Lung (tissue), 12 donors: ENCODE measurements around the gene MAP2K1. TPM values are rescaled to one million over a fixed set of nuclear protein-coding genes. Genes with fewer than 3 reads are reported as not detected.
A peak's percentile ranks its signal among the peaks of the same experiment; 100 is the strongest.

Experiments used
- ATAC-seq: fragments of 200-7000 bp; cut with Tn5 transposase; one replicate; pipeline ENCODE4 v1.9.1; 2020; ENCODE audit warnings: moderate number of reproducible peaks; ENCODE audit not compliant: insufficient read depth, low FRiP score
- DNase-seq, 3 donors: peaks; one replicate each; pipeline ENCODE4 v3.0.0-alpha.2; 2013 to 2017
- H3K27ac ChIP-seq, 2 donors: one replicate each; pipeline ENCODE4 v1.5.1; 2013; ENCODE audit warnings: mild to moderate bottlenecking in 2 of 2, moderate library complexity in 2 of 2, control low read depth in 1 of 2, inconsistent platforms in 1 of 2, low read depth in 1 of 2, low read length in 1 of 2
- H3K27me3 ChIP-seq, 3 donors: one replicate each; pipeline ENCODE4 v1.5.1; 2013; ENCODE audit warnings: low read length in 2 of 3; ENCODE audit not compliant: control insufficient read depth in 3 of 3, insufficient read depth in 3 of 3
- H3K36me3 ChIP-seq, 4 donors: one replicate each; pipeline ENCODE4 v1.5.1; 2013; ENCODE audit warnings: low read length in 4 of 4, mild to moderate bottlenecking in 1 of 4, moderate library complexity in 1 of 4; ENCODE audit not compliant: control insufficient read depth in 4 of 4, insufficient read depth in 4 of 4
- H3K4me1 ChIP-seq, 5 donors: one replicate each; pipeline ENCODE4 v1.5.1; 2013; ENCODE audit warnings: low read length in 5 of 5, mild to moderate bottlenecking in 2 of 5, moderate library complexity in 1 of 5; ENCODE audit not compliant: control insufficient read depth in 5 of 5, insufficient read depth in 5 of 5
- H3K4me3 ChIP-seq: one replicate; pipeline ENCODE4 v1.5.1; 2013; ENCODE audit warnings: mild to moderate bottlenecking, control low read depth, moderate library complexity
- H3K9ac ChIP-seq, 2 donors: one replicate each; pipeline ENCODE4 v1.5.1; 2013; ENCODE audit warnings: low read length in 2 of 2, control low read depth in 1 of 2; ENCODE audit not compliant: insufficient read depth in 1 of 2
- H3K9me3 ChIP-seq, 4 donors: one replicate each; pipeline ENCODE4 v1.5.1; 2013; ENCODE audit warnings: low read length in 3 of 4, mild to moderate bottlenecking in 1 of 4, moderate library complexity in 1 of 4; ENCODE audit not compliant: control insufficient read depth in 4 of 4, insufficient read depth in 3 of 4
- whole genome bisulfite sequencing, 2 donors: extraction: QIAGEN DNeasy Blood & Tissue Kit; methylation state at CpG; one replicate each; pipeline ENCODE4 v1.1.7; 2013; 5-methylcytosine and 5-hydroxymethylcytosine counted together
- polyA plus RNA-seq, 2 donors: library from polyadenylated mRNA; stranded (reverse); fragments of 200-250 nt; gene quantifications; one replicate each; pipeline ENCODE4 v1.2.1, GENCODE V29; 2013
- total RNA-seq, 2 donors: library from RNA; depleted of rRNA in 1 of 2; stranded (reverse); fragments of >200 nt in 1 of 2; gene quantifications; one replicate each; pipeline ENCODE4 v1.2.1, GENCODE V29; 2014 to 2021
- TF ChIP-seq, protein P1 (sequence below): IDR thresholded peaks from 2 replicates; pipeline ENCODE4 v1.5.1; 2012; ENCODE audit warnings: mild to moderate bottlenecking; ENCODE audit errors: control extremely low read depth, extremely low read depth
- donor health status: control.
- donor health status: control.
- donor health status: Bipolar disorder and iron deficiency.
- donor health status: healthy.
- donor health status: DM: yes; HTN: yes; CAD: no.

Gene MAP2K1
- total and polyA plus RNA-seq, 4 donors, result 19.0 to 64.7 (median 42.7) TPM

DNA sequence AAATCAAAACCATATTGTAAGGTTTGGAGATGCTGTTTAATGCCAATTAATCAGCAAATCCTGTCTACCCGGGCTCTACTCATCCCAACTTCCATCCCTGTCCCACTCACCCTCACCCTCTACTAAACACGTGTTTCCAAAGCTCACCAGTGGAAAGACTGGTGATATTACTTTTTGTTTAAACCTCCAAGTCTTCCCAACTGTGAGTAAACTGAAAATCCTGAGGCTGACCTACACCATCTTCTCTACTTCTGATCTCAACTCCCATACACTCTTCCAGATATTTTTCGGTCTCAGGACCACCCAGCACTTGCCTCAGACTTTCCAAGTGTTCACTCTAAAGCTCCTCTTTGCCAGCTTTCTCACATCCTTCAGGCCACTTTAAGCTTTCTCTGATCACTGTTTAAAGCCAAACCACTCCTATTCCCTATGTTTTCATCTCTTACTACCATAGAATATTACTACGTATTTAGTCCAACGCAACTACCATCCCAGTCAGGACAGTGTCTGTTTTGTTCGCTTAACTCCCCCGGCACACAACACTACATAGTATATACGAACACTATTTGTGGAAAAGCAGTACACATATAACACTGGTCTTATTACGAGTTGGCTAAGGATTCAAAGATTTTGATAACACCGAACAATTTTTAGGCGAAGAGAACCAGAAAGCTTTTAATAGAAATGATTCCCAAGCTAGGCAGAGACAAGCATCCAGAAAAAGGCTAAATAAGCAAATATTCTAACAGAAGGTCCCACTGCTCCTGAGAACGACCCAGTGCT is 117.3 kb downstream of the MAP2K1 start:
- ATAC-seq (no peak), DNase-seq (peak in 2 of 3 donors; percentile 6 to 10)
- H3K9me3 ChIP-seq, result no peaks in the 10 kb centered on the region
- 0 to 1% methylated on average over 12 of the region's 12 CpGs for WGBS, 2 donors
- peak overlapping the region; percentile 89 for H3K4me3 ChIP-seq
- peaks cover 12 to 35% (median 23%) of the 10 kb centered on the region in 4 donors for H3K36me3 ChIP-seq
- H3K27ac ChIP-seq, result peak overlapping the region; percentile 71 to 97
- H3K4me1 ChIP-seq, result peaks cover 0 to 25% (median 8%) of the 10 kb centered on the region in 5 donors
- no peaks in the 10 kb centered on the region for H3K27me3 ChIP-seq
- peak overlapping the region; percentile 92 to 94 for H3K9ac ChIP-seq
- TF ChIP-seq, protein P1, sequence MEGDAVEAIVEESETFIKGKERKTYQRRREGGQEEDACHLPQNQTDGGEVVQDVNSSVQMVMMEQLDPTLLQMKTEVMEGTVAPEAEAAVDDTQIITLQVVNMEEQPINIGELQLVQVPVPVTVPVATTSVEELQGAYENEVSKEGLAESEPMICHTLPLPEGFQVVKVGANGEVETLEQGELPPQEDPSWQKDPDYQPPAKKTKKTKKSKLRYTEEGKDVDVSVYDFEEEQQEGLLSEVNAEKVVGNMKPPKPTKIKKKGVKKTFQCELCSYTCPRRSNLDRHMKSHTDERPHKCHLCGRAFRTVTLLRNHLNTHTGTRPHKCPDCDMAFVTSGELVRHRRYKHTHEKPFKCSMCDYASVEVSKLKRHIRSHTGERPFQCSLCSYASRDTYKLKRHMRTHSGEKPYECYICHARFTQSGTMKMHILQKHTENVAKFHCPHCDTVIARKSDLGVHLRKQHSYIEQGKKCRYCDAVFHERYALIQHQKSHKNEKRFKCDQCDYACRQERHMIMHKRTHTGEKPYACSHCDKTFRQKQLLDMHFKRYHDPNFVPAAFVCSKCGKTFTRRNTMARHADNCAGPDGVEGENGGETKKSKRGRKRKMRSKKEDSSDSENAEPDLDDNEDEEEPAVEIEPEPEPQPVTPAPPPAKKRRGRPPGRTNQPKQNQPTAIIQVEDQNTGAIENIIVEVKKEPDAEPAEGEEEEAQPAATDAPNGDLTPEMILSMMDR, result no peak

DNA sequence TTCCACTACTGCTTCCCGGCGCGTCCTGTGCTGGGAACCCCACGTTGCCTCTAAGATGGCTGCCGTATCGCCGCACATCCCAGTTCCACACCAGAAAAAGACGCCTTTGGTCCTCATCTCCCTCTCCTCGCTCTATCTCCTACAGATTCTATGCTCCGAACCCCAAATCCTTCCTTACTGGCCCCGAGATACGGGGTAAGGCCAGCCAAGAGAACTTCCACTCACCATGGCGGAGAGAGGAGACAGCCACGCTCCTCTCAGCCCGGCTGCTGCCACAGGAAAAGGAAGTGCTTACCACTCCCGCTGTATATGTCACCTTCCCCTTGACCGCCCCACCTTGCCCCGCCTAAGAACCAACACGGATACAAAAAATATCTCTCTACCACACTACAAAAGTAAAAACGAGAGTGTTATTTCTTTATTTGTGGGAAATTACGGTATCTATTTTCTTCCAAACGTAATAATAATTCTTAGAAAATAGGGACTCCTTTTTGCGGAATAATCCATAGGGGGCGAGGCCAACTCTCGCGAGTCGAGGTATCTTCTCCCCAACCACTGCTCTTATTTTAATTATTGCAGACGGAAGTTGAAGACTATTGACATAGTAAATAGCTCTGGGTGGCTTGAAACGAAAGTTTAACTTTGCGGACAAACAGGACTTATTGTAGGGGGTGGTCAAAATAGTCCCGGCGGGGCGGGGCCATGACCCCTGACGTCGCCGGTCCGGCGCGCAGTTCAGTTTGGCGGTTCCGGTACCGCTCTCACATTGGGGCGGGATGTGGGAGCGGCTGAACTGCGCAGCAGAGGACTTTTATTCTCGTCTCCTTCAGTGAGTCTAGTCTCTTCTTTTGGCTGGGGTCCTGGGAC is 118.1 kb downstream of the MAP2K1 start, which contains the start of the genes RPL4 and ZWILCH:
TSS of gene RPL4 (minus strand) at position 293 of the 867 bp plus-strand sequence. CDS start at position 228, 65 bp downstream.
TSS of gene ZWILCH (plus strand) at position 764 of the 867 bp plus-strand sequence. CDS start at position 777, 13 bp downstream.
- no peaks in the 10 kb centered on the region for H3K27me3 ChIP-seq
- DNase-seq, result peak; percentile 81 to 92 (median 91)
- H3K4me1 ChIP-seq, result peaks cover 0 to 25% (median 8%) of the 10 kb centered on the region in 5 donors
- peaks cover 11 to 35% (median 20%) of the 10 kb centered on the region in 4 donors for H3K36me3 ChIP-seq
- H3K4me3 ChIP-seq, result peak within 1 kb of the TSS; percentile 89
- peak within 1 kb of the TSS; percentile 71 to 97 for H3K27ac ChIP-seq
- TF ChIP-seq, protein P1, result no peak
- no peaks in the 10 kb centered on the region for H3K9me3 ChIP-seq
- H3K9ac ChIP-seq, result peak within 1 kb of the TSS; percentile 92 to 94
- 0% methylated on average over 46 of the region's 46 CpGs for WGBS, 2 donors
- ATAC-seq, result peak; percentile 95

DNA sequence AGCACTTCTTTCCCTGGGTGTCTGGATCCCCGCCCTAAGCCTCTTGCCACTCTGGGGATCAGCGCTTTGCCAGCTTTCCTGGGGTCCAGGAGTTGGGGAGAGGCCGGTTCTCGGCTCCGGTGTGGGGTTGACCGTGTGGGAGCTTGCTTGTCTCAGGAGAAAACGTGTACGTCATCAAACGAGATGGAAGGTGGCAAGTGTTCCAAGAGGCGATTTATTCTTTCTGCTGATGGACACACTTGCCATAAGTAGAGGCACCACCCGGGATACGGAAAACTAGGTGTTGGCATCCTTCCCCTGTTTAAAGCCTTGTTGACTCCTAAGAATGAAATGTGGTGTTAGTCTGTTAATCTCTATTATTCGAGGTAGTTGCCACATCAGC is 118.7 kb downstream of the MAP2K1 start:
- peaks cover 0 to 25% (median 8%) of the 10 kb centered on the region in 5 donors for H3K4me1 ChIP-seq
- H3K27me3 ChIP-seq, result no peaks in the 10 kb centered on the region
- WGBS, 2 donors, result 0% methylated on average over 13 of the region's 13 CpGs
- H3K36me3 ChIP-seq, result peaks cover 10 to 30% (median 14%) of the 10 kb centered on the region in 4 donors
- H3K27ac ChIP-seq, result peak overlapping the region; percentile 71 to 97
- peak overlapping the region; percentile 63 for H3K4me3 ChIP-seq
- DNase-seq, result no peak
- TF ChIP-seq, protein P1, result no peak
- H3K9me3 ChIP-seq, result no peaks in the 10 kb centered on the region
- ATAC-seq, result no peak
- peak overlapping the region; percentile 92 to 94 for H3K9ac ChIP-seq
